ENCODE results near the gene GMNC. TPM values are rescaled to one million over a fixed set of nuclear protein-coding genes. Genes with fewer than 3 reads are reported as not detected.
A peak's percentile ranks its signal among the peaks of the same experiment; 100 is the strongest.

Gene GMNC
- total RNA-seq = 2.2 and 2.8 TPM in 2 replicates
- long read RNA-seq, partial matches to known transcripts = 0 of 8 reads
- long read RNA-seq, other reads (novel, unspliced or antisense) = 4 of 8 reads

DNA sequence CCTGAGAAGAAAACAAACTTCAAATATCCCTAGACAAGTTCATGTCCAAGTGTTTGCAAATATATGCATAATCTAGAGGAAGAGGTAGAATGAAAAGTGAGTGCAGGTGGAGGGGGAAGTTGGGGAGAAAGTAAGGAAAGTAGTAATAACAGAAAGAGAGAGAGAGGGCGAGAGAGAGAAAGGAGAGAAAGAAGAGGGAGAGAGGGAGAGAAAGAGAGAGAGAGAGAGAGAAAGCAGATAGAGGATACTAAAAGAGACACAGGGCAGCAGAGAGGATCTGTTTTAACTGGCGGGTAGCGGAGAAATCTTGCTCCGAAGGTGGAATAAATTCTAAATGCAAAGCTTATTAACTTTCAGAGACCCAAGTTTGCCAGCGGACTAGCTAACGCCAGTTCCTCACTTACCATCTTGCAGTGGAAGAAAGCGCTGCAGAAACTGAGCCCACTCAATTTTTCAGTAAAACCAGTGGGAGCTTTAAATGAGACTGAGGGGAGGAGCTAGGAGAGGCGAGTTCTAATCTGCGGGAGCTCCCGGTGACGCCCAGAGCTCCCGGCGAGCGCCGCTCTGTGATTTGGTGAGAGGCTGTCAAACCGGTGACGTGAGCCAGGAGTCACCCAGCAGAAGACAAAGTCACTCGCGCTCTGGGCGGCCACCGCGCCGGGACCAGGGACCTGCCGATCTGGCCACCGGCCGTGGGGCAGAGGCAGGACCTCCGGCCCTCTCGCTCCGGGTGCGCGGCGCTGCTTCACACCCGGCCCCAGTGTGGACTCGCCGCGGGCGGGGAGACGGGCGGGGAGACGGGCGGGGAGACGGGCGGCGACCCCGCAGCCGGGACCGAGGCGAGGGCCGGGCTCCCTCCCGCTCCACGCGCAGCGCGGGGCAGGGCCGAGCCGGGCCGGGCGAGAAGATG, at the start of gene GMNC:
Gene GMNC (minus strand): TSS at position 486 of the 910 bp plus-strand sequence. CDS start 79 bp downstream, at position 407.
- no peak for TF ChIP-seq CTCF (IDR thresholded peaks at IDR 0.05)
- Mint-ChIP-seq H3K36me3 (ENCODE audit: unreplicated experiment) (no peaks in the 10 kb centered on the region), H3K27ac (ENCODE audit: unreplicated experiment) (peak within 1 kb of the TSS; percentile 19), H3K4me3 (ENCODE audit: unreplicated experiment) (peak within 1 kb of the TSS; percentile 79), H3K27me3 (ENCODE audit: unreplicated experiment) (peaks cover 75% of the 10 kb centered on the region), H3K4me1 (ENCODE audit: unreplicated experiment) (peaks cover 7% of the 10 kb centered on the region), H3K9me3 (ENCODE audit: unreplicated experiment) (no peaks in the 10 kb centered on the region)
- DNase-seq (ENCODE audit: extremely low spot score, unreplicated experiment) = peak; percentile 90

- H3K9me3 Mint-ChIP-seq (ENCODE audit: unreplicated experiment) = no peaks in the 10 kb centered on the region
- no peak overlapping the region for H3K4me3 Mint-ChIP-seq (ENCODE audit: unreplicated experiment)
- no peaks in the 10 kb centered on the region for H3K36me3 Mint-ChIP-seq (ENCODE audit: unreplicated experiment)
- no peak for DNase-seq (ENCODE audit: extremely low spot score, unreplicated experiment)
- peaks cover 28% of the 10 kb centered on the region for H3K27me3 Mint-ChIP-seq (ENCODE audit: unreplicated experiment)
- H3K27ac Mint-ChIP-seq (ENCODE audit: unreplicated experiment) = no peak overlapping the region
- no peaks in the 10 kb centered on the region for H3K4me1 Mint-ChIP-seq (ENCODE audit: unreplicated experiment)
- TF ChIP-seq CTCF (IDR thresholded peaks at IDR 0.05) = no peak
Observed at GRCh38 chr3:190911382-190911781, 48.9 kb upstream of the GMNC start.

DNA sequence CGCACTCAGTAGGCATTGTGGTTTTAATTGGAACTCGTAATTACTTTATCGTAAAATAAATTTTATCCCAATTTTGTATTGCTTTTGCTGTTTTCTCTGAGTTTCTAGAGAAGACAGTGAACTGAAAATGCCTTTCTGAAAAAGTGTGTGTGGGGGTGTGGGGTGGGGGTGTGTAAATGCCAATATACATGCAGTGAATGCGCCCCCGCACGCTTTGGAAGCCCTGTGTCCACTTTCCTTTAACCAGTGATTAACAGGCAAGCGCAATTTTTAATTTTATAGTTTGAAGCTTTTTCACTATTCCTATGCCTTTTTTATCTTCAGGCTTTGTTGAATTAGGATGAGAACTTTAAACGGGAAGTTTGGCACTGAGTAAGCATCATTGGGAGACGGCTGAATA, 47.4 kb upstream of the GMNC start:
- no peak for DNase-seq (ENCODE audit: extremely low spot score, unreplicated experiment)

GRCh38 chr3:190903156-190903555, 40.7 kb upstream of the GMNC start:
- TF ChIP-seq CTCF (IDR thresholded peaks at IDR 0.05) = no peak
- Mint-ChIP-seq H3K27ac (ENCODE audit: unreplicated experiment) (no peak overlapping the region), H3K4me1 (ENCODE audit: unreplicated experiment) (no peaks in the 10 kb centered on the region), H3K36me3 (ENCODE audit: unreplicated experiment) (no peaks in the 10 kb centered on the region), H3K27me3 (ENCODE audit: unreplicated experiment) (peaks cover 4% of the 10 kb centered on the region), H3K9me3 (ENCODE audit: unreplicated experiment) (peaks cover 10% of the 10 kb centered on the region), H3K4me3 (ENCODE audit: unreplicated experiment) (no peak overlapping the region)
- DNase-seq (ENCODE audit: extremely low spot score, unreplicated experiment) = no peak

More for the DNA sequence above, 47.4 kb upstream of the GMNC start:
- Mint-ChIP-seq H3K27ac (ENCODE audit: unreplicated experiment) (no peak overlapping the region), H3K4me3 (ENCODE audit: unreplicated experiment) (no peak overlapping the region), H3K36me3 (ENCODE audit: unreplicated experiment) (no peaks in the 10 kb centered on the region), H3K9me3 (ENCODE audit: unreplicated experiment) (peaks cover 2% of the 10 kb centered on the region), H3K4me1 (ENCODE audit: unreplicated experiment) (no peaks in the 10 kb centered on the region), H3K27me3 (ENCODE audit: unreplicated experiment) (peaks cover 21% of the 10 kb centered on the region)
- TF ChIP-seq CTCF (IDR thresholded peaks at IDR 0.05) = no peak

GRCh38 chr3:190902292-190902691, 39.8 kb upstream of the GMNC start:
- TF ChIP-seq CTCF (IDR thresholded peaks at IDR 0.05) = no peak
- Mint-ChIP-seq H3K36me3 (ENCODE audit: unreplicated experiment) (no peaks in the 10 kb centered on the region), H3K9me3 (ENCODE audit: unreplicated experiment) (peaks cover 10% of the 10 kb centered on the region), H3K27me3 (ENCODE audit: unreplicated experiment) (peaks cover 4% of the 10 kb centered on the region), H3K4me3 (ENCODE audit: unreplicated experiment) (no peak overlapping the region), H3K27ac (ENCODE audit: unreplicated experiment) (no peak overlapping the region), H3K4me1 (ENCODE audit: unreplicated experiment) (no peaks in the 10 kb centered on the region)
- DNase-seq (ENCODE audit: extremely low spot score, unreplicated experiment) = no peak
